NCI-H187 treated with DMSO at 0.1 percent for 48 hours (cell line): ENCODE data around the gene TMEM229B.
"Not testable (repeated sequence)": the region's sequence is repeated elsewhere in the genome, so short reads cannot be mapped to it uniquely, and the experiment has no call there.

ENCODE experiments used
- DNase-seq: peaks from one replicate; lab custom pipeline; 2025; lab: John Stamatoyannopoulos, UW

Gene TMEM229B

GRCh38 chr14:67453575-67454300, 34.8 kb downstream of the TMEM229B start:
- no peak for DNase-seq

DNA sequence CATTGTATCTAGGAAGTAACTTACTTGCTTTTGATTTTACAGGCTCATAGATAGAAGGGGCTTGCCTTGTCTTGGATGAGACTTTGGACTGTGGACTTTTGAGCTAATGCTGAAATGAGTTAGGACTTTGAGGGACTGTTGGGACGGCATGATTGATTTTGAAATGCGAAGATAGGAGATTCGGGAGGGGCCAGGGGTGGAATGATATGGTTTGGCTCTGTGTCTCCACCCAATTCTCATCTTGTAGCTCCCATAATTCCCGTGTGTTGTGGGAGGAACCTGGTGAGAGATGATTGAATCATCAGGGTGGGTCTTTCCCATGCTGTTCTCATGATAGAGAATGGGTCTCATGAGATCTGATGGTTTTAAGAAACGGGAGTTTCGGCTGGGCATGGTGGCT, 36.9 kb downstream of the TMEM229B start:
- not testable (repeated sequence) for DNase-seq

GRCh38 chr14:67449096-67449495, 39.4 kb downstream of the TMEM229B start:
- DNase-seq, result no peak

- DNase-seq, result no peak
These were observed 41.5 kb downstream of the TMEM229B start for GRCh38 chr14:67447033-67447381.

- no peak for DNase-seq
These were observed 42.0 kb downstream of the TMEM229B start for GRCh38 chr14:67446371-67447032.

DNA sequence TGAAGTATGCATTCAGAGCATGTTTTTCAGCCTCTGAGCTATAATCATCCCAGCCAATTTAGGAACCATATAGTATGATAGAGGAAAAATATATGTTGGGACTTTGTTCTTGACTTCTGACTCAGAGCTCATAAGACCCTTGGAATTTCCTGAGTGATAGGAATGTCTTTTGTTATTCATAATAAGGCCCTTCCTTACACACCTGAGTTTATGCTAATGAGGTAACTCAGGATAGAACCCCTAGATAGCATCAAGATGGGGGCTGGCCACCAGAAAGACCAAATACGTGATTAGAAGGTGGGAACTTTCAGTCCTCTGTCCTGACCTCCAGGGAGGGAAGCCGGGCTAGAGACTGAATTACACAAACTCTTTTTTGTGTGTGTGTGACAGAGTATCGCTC, 44.1 kb downstream of the TMEM229B start:
- no peak for DNase-seq

DNA sequence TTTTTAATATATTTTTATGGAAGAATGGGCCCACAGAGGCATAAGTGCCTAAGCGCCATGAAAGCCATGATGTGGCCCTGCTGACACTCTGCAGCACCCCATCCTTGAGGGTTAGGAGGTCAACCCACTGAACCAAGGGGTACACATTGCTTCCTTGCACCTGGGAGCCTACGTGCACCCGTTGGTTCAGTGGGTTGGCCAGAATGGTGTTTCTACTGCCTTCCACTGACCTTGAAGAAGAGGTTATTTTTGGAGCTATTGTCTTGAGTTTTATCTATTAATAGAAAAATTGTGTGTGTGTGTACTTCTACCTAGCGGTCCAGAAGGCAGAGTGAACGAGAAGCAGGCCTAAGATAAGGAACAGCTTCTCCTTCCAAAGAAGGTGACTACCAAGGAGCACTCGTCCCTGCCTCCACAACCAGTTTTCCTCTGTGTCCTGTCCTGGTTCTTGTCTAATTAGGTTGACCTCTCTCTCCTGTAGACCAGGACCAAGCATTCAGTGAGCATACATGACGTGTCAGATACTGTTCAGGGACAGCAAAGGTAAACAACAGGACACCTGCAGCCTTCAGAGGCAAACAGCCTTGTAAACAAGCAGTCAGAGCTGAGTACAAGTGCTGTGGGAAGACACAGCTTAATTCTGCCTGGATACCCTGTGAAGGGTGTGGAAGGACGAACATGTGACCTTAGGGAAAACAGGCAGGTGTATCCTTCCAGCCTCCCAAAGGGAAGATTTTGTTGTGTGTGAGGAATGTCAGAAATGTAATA, 46.2 kb downstream of the TMEM229B start:
- no peak for DNase-seq

DNA sequence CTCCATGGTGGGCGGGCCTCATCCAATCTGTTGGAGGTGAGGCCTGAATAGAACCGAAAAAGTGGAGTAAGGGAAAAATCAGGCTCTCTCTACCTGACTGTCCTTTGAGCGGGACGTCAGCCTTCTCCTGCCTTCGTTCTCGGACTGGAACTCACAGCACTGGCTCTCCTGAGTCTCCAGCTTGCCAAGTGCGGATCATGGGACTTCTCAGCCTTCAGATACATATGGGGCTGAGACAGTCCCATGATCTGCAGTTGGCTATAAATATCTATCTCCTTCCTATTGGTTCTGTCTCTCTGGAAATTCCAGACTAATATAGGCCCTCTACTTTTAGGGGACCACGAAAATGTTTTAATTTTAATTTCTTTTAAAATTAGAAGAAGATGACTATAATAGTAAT, 46.8 kb downstream of the TMEM229B start:
- DNase-seq, result no peak

DNA sequence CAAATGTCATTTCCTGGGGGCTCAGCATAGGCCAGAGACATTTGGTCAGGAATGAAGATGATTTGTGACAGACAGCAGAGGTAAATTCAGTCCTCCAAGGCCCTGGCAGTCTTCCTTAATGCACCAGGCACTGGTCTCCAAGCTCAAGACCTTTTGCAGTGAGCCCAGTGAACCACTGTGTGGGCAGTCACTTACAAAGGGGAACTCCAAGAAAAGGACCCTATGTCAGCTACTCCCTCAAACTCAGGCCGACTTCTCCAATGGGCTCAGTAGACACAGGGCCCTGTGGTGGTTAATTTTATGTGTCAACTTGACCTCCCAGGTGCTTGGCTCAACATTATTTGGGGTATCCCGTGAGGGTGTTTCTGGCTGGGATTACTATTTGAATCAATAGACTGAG, 47.3 kb downstream of the TMEM229B start:
- DNase-seq, result no peak

- no peak for DNase-seq
These were observed 48.0 kb downstream of the TMEM229B start for GRCh38 chr14:67440513-67440912.

DNA sequence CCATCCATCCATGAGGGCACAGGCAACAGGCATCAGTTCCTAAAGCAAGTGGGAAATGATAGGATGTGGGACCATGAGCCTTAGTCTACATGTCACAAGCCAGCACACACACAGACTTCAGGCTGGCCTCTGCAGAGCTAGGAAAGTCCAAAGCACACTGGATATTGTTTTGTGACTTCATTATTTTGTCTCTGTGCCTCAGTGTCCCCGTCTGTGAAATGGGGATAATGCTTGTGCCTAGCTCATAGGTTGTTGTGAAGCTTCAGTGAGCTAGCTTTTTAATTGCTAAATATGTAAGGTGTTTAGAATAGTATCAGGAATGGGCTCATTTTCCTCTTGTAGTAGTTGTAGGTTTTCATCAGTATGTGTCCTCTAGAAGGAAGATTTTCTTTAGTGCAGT, 49.6 kb downstream of the TMEM229B start:
- no peak for DNase-seq

- no peak for DNase-seq
These were observed 52.3 kb downstream of the TMEM229B start for GRCh38 chr14:67436006-67436866.

GRCh38 chr14:67435603-67436002, 52.9 kb downstream of the TMEM229B start:
- no peak for DNase-seq

DNA sequence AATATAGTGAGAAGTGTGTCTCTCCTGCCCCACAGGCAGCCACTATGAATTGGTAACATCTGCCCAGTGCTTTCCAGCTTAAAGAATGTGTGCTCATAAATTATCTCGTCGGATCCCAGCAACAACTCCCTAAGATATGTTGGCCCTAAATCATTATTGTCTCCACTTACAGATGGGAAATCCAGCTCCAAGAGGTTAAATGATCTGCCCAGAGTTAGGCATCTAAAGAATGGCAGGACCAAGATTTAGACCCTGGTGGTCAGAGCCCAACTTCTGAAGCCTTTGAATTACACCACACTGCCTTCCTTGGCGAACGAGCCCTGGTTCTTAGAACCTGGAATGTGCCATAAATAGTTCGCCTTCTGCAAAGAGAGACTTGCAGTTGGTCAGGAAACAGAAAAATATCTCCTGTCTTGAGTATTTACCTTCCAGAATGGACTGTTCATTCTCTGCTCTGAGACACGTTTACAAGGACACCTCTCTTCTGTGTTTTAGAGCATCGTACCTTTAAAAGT, 56.4 kb downstream of the TMEM229B start:
- no peak for DNase-seq

GRCh38 chr14:67429510-67430205, 58.9 kb downstream of the TMEM229B start:
- DNase-seq, result no peak

GRCh38 chr14:67428501-67429031, 60.0 kb downstream of the TMEM229B start:
- DNase-seq, result no peak

- peak; percentile 66 for DNase-seq
These were observed 61.4 kb downstream of the TMEM229B start for GRCh38 chr14:67426983-67427606.

DNA sequence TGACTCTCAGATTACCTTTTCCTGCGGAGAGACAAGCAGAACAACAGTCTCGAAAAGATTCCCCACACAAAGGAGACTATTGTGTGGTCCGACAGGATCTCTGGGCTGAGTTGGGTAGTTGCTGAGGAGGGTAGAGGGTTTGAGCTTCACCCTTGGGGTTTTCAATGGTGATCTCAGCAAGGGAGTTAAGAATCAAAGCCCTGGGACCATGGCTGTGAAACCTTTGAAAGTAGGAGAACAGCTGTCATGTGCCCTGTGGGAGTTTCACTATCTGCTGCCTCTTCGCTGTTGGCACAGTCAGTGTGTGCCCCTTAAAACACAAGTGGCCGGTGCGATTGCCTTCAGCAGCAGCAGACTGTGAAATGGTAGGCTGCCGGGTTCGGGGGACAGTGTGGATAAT, 62.4 kb downstream of the TMEM229B start:
- no peak for DNase-seq

- DNase-seq, result no peak
These were observed 62.9 kb downstream of the TMEM229B start for GRCh38 chr14:67425608-67426007.

GRCh38 chr14:67424539-67424938, 64.0 kb downstream of the TMEM229B start:
- DNase-seq, result no peak

DNA sequence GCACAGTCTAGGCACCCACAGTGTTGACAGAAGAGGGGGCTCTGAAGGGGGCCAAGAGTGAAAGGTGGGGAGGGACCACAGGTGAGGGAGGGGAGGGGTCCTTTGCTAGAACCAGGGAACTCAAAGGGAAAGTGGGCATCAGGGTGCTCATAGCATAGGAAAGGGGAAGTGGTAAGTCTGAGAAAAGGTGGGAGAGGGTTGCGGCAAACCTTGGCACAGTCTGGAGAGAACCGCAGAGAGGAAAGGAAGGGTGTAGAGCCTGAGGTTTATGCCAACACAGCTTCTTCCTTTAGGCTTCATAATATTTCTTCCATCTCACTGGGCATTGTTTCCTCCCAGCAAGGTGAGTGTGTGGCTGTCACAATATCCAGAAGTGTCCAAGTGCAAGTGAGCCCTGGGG, 65.1 kb downstream of the TMEM229B start:
- DNase-seq, result no peak
